GM19328 (cell line): ENCODE results near the gene SAMD4A.

Source experiments
- ATAC-seq: cut with Tn5 transposase; IDR thresholded peaks from one replicate; pipeline ENCODE4 v1.9.1; 2021; ENCODE audit warnings: mild to moderate bottlenecking, moderate library complexity; ENCODE audit not compliant: unreplicated experiment

SAMD4A gene

GRCh38 chr14:54566410-54567223, at the start of gene SAMD4A:
SAMD4A (plus strand) TSS chr14:54567128; CDS start chr14:54567917, 789 bp downstream.
- ATAC-seq: peak; percentile 31

GRCh38 chr14:54524410-54524809, 42.5 kb upstream of the SAMD4A start:
- ATAC-seq: no peak

- ATAC-seq: no peak
Observed at GRCh38 chr14:54528973-54529372, 38.0 kb upstream of the SAMD4A start.

GRCh38 chr14:54529811-54530210, 37.1 kb upstream of the SAMD4A start:
- no peak for ATAC-seq

- ATAC-seq: peak; percentile 85
Observed at GRCh38 chr14:54532111-54533012, 34.6 kb upstream of the SAMD4A start.

- ATAC-seq: peak; percentile 6
Observed at GRCh38 chr14:54533100-54533499, 33.8 kb upstream of the SAMD4A start.

GRCh38 chr14:54535126-54535525, 31.8 kb upstream of the SAMD4A start:
- no peak for ATAC-seq

GRCh38 chr14:54535646-54536045, 31.3 kb upstream of the SAMD4A start:
- ATAC-seq: no peak

- ATAC-seq: no peak
Observed at GRCh38 chr14:54537651-54538050, 29.3 kb upstream of the SAMD4A start.

- no peak for ATAC-seq
Observed at GRCh38 chr14:54538055-54538454, 28.9 kb upstream of the SAMD4A start.

GRCh38 chr14:54547583-54547982, 19.3 kb upstream of the SAMD4A start:
- ATAC-seq: no peak

GRCh38 chr14:54548491-54548890, 18.4 kb upstream of the SAMD4A start:
- ATAC-seq: no peak

- ATAC-seq: no peak
Observed at GRCh38 chr14:54549862-54550261, 17.1 kb upstream of the SAMD4A start.

GRCh38 chr14:54550514-54550913, 16.4 kb upstream of the SAMD4A start:
- ATAC-seq: no peak

GRCh38 chr14:54554401-54554800, 12.5 kb upstream of the SAMD4A start:
- no peak for ATAC-seq

- ATAC-seq: no peak
Observed at GRCh38 chr14:54555651-54556050, 11.3 kb upstream of the SAMD4A start.

- ATAC-seq: no peak
Observed at GRCh38 chr14:54556535-54556934, 10.4 kb upstream of the SAMD4A start.

- no peak for ATAC-seq
Observed at GRCh38 chr14:54562334-54562733, 4.6 kb upstream of the SAMD4A start.

- ATAC-seq: no peak
Observed at GRCh38 chr14:54564071-54564867, 2.7 kb upstream of the SAMD4A start.

- ATAC-seq: no peak
Observed at GRCh38 chr14:54564868-54565784, 1.8 kb upstream of the SAMD4A start.
